GM06990 (cell line): Measurements from ENCODE around the gene MUC4.

Source experiments
- DNase-seq: peaks from one replicate; pipeline ENCODE4 v3.0.0-alpha.2; 2011; ENCODE audit not compliant: insufficient read length; ENCODE audit errors: extremely low read depth
- H3K27me3 ChIP-seq: replicated peaks from 2 replicates; pipeline ENCODE4 v1.6.0; 2011; ENCODE audit warnings: low read length; ENCODE audit not compliant: control insufficient read depth, insufficient read depth
- H3K36me3 ChIP-seq: 2 replicates; pipeline ENCODE4 v1.5.1; 2011; ENCODE audit warnings: low read length; ENCODE audit not compliant: control insufficient read depth, insufficient read depth
- H3K4me3 ChIP-seq: replicated peaks from 2 replicates; pipeline ENCODE4 v1.5.1; 2011; ENCODE audit warnings: low read depth, mild to moderate bottlenecking, control low read depth, low read length
- TF ChIP-seq, protein P1 (sequence below): IDR thresholded peaks from 2 replicates; pipeline ENCODE4 v1.5.1; 2011; ENCODE audit warnings: low read length, control low read depth, mild to moderate bottlenecking, inconsistent platforms; ENCODE audit not compliant: insufficient read depth, poor library complexity, severe bottlenecking

MUC4 gene

DNA sequence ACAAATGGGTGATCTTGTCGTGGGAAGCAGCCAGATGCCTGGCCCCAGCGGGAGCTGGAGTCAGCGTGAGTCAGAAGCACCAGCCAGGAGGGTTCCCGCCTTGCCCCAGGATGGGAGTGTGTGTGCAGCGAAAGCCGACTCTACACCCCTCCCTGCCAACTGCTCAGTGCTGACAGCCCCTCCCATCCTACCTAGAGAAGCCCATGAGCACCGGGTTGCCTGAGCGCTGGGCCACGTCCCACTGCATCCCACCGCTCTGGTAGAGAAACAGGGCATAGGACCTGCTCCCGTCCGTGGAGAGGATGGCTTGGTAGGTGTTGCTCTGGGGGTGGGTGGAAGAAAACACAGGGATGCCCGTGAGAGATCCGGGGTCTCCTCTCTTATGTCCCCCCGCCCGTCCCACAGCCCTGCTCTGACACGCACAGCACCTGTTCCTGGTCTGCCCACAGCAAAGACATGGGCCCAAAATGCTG lies 42.9 kb downstream of the MUC4 start:
- TF ChIP-seq, protein P1, sequence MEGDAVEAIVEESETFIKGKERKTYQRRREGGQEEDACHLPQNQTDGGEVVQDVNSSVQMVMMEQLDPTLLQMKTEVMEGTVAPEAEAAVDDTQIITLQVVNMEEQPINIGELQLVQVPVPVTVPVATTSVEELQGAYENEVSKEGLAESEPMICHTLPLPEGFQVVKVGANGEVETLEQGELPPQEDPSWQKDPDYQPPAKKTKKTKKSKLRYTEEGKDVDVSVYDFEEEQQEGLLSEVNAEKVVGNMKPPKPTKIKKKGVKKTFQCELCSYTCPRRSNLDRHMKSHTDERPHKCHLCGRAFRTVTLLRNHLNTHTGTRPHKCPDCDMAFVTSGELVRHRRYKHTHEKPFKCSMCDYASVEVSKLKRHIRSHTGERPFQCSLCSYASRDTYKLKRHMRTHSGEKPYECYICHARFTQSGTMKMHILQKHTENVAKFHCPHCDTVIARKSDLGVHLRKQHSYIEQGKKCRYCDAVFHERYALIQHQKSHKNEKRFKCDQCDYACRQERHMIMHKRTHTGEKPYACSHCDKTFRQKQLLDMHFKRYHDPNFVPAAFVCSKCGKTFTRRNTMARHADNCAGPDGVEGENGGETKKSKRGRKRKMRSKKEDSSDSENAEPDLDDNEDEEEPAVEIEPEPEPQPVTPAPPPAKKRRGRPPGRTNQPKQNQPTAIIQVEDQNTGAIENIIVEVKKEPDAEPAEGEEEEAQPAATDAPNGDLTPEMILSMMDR = no peak
- H3K27me3 ChIP-seq = no peaks in the 10 kb centered on the region
- DNase-seq = no peak
- H3K4me3 ChIP-seq = no peak overlapping the region
- no peaks in the 10 kb centered on the region for H3K36me3 ChIP-seq

DNA sequence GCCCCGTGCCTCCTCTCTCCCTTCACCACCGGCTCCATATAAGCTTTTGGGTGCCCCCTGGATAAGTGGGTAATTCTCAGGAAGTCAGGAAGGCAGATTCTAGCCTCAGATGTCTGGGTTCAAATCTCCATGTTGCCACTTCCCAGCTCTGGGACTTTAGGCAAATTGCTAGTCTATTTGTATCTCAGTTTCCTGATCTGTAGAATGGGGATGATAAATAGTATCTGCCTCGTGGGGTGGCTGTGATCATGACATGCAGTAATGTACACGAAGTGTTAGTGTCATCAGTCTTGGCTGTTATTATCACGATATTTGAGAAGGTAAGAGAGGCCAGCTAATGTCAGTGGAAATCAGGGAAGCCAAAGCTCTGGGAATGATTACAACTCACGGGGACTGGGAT lies 43.3 kb downstream of the MUC4 start:
- TF ChIP-seq, protein P1 = no peak
- Histone ChIP-seq H3K36me3 (no peaks in the 10 kb centered on the region), H3K27me3 (no peaks in the 10 kb centered on the region), H3K4me3 (no peak overlapping the region)
- no peak for DNase-seq

DNA sequence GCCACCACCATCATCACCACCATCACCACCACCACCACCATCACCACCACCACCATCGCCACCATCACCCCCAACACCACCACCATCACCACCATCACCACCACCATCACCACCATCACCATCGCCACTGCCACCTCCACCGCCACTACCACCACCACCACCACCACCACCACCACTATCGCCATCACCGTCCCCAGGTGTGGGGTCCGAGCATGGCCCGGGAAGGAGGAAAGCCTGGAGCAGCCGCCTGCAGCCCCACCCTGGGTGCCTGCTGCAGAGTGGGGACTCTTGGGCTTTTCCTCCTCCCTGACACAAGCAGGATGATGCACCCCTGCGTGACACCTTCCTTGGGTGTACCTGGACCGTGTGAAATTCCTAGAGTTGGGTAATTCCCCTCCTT lies 43.9 kb downstream of the MUC4 start:
- Histone ChIP-seq H3K27me3 (no peaks in the 10 kb centered on the region), H3K4me3 (no peak overlapping the region), H3K36me3 (no peaks in the 10 kb centered on the region)
- TF ChIP-seq, protein P1 = no peak
- DNase-seq = no peak

DNA sequence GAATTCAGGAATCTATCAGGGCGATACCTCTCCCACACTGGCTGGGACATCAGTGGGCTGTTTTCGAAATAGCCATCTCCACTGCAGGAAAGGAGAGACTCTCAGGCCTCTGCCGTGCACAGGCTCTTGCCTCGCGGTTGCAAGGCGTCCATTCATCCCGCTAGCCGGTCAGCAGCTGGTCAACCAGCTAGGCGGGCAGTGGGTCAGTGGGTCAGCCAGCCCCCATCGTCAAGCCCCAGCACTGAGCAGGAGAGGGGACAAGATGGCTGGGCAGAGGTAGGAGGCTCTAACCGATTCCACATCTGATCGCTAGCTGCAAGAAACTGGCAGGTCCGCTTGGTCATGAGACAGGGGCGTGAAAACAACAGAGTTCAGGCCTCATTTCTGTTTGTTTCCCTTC lies 45.1 kb downstream of the MUC4 start:
- no peaks in the 10 kb centered on the region for H3K27me3 ChIP-seq
- DNase-seq = no peak
- H3K4me3 ChIP-seq = no peak overlapping the region
- no peaks in the 10 kb centered on the region for H3K36me3 ChIP-seq
- TF ChIP-seq, protein P1 = no peak

DNA sequence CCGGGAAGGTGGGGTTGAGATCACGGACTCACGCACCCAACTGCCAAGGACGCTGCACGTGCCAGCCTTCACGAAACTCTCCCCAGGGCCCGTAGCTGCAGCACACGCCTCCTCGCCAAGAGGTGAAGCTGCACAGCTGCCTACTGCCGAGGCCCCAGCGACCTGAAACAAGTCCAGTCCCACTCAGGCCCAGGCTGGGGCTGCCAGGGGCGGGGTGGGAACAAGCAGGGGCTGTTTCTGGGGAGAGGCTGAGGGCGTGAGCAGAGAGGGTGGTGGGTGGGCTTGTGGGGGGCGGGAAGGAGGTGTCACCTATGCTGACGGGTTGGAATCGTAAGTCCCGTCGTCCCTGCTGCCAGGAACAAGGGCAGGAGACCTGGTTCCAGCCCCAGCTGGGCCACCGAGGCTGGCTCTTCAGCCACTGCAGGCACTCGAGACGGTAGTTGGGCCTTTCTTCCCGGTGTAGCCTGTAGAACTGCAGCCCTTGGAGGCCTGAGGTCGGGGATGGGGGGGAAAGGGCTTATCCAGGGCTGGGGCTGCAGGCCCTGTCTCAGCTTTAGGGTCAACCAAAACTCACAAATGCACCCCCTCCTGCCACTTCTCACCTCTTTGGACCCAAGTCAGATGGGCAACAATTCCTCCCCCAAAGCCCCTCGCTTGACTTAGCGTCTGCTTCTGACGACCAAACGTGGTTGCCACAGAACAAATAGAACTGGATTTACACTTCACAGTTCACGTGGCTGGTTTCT lies 46.6 kb downstream of the MUC4 start:
- DNase-seq = no peak
- TF ChIP-seq, protein P1 = no peak
- Histone ChIP-seq H3K36me3 (no peaks in the 10 kb centered on the region), H3K27me3 (no peaks in the 10 kb centered on the region), H3K4me3 (no peak overlapping the region)
